Measurements from ENCODE around the gene TSC22D4.
"Not testable (repeated sequence)": the region's sequence is repeated elsewhere in the genome, so short reads cannot be mapped to it uniquely, and the experiment has no call there.

GRCh38 chr7:100528108-100528866 is 49.3 kb upstream of the TSC22D4 start:
- not testable (repeated sequence) for TF ChIP-seq FOXM1 (IDR thresholded peaks at IDR 0.05; ENCODE audit: borderline replicate concordance); L3MBTL2 (conservative IDR thresholded peaks at IDR 0.05); PKNOX1 (IDR thresholded peaks at IDR 0.05); ELF4 (IDR thresholded peaks at IDR 0.05); TARDBP (IDR thresholded peaks at IDR 0.05); BHLHE40 (IDR thresholded peaks at IDR 0.05; ENCODE audit: borderline replicate concordance)
